HEK293T (cell line): ENCODE data around the gene IL1R2.

Experiments used
- ARNT ChIP-seq: fragments of 450-650 bp; IDR thresholded peaks from 2 replicates; pipeline ENCODE4 v1.6.1; 2017; ENCODE audit warnings: mild to moderate bottlenecking
- LEF1 ChIP-seq: fragments of 450-650 bp; IDR thresholded peaks from 2 replicates; pipeline ENCODE4 v1.6.1; 2017; ENCODE audit warnings: mild to moderate bottlenecking, borderline replicate concordance
- SP1 ChIP-seq: fragments of 450-650 bp; IDR thresholded peaks from 2 replicates; pipeline ENCODE4 v1.6.1; 2017
- TARDBP ChIP-seq: fragments of 450-650 bp; IDR thresholded peaks from 2 replicates; pipeline ENCODE4 v1.6.1; 2016

GRCh38 chr2:102014041-102014345, 22.2 kb downstream of the IL1R2 start:
- no peak for TF ChIP-seq SP1
- no peak for TF ChIP-seq ARNT
- no peak for TF ChIP-seq LEF1
- no peak for TF ChIP-seq TARDBP
